ENCODE measurements around the gene IFNL1. TPM values are rescaled to one million over a fixed set of nuclear protein-coding genes. Genes with fewer than 3 reads are reported as not detected.

IFNL1 gene
- total RNA-seq, 2 experiments from 2014 or later, result 0.38 to 0.43 TPM

DNA sequence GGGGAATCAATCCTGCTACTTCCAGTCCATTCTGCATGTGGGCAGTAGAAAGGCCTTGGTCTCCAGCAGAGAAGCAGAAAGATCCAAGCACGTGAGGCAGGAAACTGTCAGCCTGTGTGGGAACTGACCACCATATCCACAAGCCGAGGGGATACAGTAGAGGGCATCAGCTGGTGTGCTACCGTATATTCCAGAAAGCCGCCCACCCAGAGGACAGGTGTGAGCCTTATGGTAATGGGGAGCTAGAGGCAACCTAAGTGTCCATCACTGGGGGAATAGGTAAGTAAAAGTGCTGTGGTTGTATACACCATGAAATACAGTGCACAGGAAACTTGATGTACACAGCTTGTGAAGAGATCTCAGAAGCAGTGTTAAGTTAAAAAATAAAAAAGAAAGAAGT lies 2.8 kb upstream of the IFNL1 start:
- ChIA-PET POLR2A (no interaction called here), CTCF (no interaction called here)
- Mint-ChIP-seq H3K27ac (no peak overlapping the region), H3K9me3 (no peaks in the 10 kb centered on the region), H3K4me1 (peaks cover 23% of the 10 kb centered on the region), H3K36me3 (ENCODE audit: low read depth) (no peaks in the 10 kb centered on the region), H3K27me3 (peaks cover 21% of the 10 kb centered on the region), H3K4me3 (no peak overlapping the region)
- no peak for DNase-seq

DNA sequence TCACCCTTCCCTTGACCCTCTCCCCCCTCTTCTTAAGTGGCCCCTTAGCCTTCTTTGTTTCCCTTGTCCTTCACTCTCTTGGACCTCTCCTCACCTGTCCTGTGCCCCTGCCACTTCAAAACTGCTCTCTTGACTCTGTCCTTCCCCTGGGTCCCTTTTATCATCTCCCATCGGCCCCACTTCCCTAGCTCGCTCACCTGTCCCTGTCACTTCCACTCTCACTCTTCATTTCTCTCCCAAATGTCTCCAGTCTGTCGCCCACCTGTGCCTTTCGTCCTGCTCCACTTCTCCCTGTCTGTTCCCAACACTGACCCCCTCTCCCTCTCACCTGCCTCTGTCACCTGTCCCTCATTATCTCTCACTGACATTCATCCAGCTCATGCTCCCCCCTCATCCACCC lies 699 bp downstream of the IFNL1 start:
- peaks cover 43% of the 10 kb centered on the region for H3K4me1 Mint-ChIP-seq
- ChIA-PET CTCF (no interaction called here), POLR2A (no interaction called here)
- no peaks in the 10 kb centered on the region for H3K36me3 Mint-ChIP-seq (ENCODE audit: low read depth)
- DNase-seq, result no peak
- no peak overlapping the region for H3K27ac Mint-ChIP-seq
- no peak overlapping the region for H3K4me3 Mint-ChIP-seq
- no peaks in the 10 kb centered on the region for H3K9me3 Mint-ChIP-seq
- peaks cover 8% of the 10 kb centered on the region for H3K27me3 Mint-ChIP-seq

GRCh38 chr19:39297931-39298634 lies 1.9 kb downstream of the IFNL1 start:
- Mint-ChIP-seq H3K36me3 (ENCODE audit: low read depth) (no peaks in the 10 kb centered on the region), H3K9me3 (no peaks in the 10 kb centered on the region), H3K4me3 (peak overlapping the region; percentile 65), H3K4me1 (peaks cover 43% of the 10 kb centered on the region), H3K27me3 (peaks cover 8% of the 10 kb centered on the region), H3K27ac (peak overlapping the region; percentile 86)
- peak; percentile 89 for DNase-seq
- ChIA-PET POLR2A (interaction anchor here (1.1 to 1.4 kb wide), 3 partner anchors 37 to 137 kb away, joined by 4 to 5 read pairs (median 4); partner anchors contain the start of genes GMFG and RPS16), CTCF (no interaction called here)

DNA sequence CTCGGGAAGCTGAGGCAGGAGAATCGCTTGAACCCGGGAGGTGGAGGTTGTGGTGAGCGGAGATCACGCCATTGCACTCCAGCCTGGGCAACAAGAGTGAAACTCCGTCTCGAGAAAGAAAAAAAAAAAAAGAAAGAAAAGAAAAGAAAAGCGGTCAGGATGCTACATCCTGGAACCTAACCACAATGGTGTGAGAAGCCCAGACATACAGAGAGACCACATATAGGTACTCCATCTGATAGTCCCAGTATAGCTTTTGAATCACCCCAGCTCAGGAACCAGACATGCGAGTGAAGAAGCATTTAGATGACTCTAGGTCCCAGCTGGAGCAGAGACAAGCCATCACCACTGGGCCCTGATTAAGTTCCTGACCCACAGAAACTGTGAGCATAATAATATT lies 3.2 kb downstream of the IFNL1 start:
- peak overlapping the region; percentile 8 for H3K4me3 Mint-ChIP-seq
- POLR2A ChIA-PET, result interaction anchor here (1.0 to 1.4 kb wide), 2 partner anchors 38 to 136 kb away, joined by 3 to 4 read pairs; partner anchors contain the start of gene RPS16
- H3K27me3 Mint-ChIP-seq, result peaks cover 10% of the 10 kb centered on the region
- H3K36me3 Mint-ChIP-seq (ENCODE audit: low read depth), result no peaks in the 10 kb centered on the region
- H3K9me3 Mint-ChIP-seq, result no peaks in the 10 kb centered on the region
- CTCF ChIA-PET, result interaction anchor here (0.6 to 1.4 kb wide), 2 partner anchors 37 to 177 kb away, joined by 4 read pairs; partner anchors contain the start of gene GMFG
- DNase-seq, result peak; percentile 43
- H3K4me1 Mint-ChIP-seq, result peaks cover 43% of the 10 kb centered on the region
- peak overlapping the region; percentile 67 for H3K27ac Mint-ChIP-seq

- Mint-ChIP-seq H3K36me3 (ENCODE audit: low read depth) (no peaks in the 10 kb centered on the region), H3K9me3 (no peaks in the 10 kb centered on the region), H3K27ac (peak overlapping the region; percentile 67), H3K4me1 (peaks cover 43% of the 10 kb centered on the region), H3K4me3 (peak overlapping the region; percentile 8), H3K27me3 (peaks cover 11% of the 10 kb centered on the region)
- ChIA-PET POLR2A (interaction anchor here (1.0 kb wide), 1 partner anchor 38 kb away, joined by 3 read pairs; no protein-coding TSS in a partner anchor), CTCF (interaction anchor here (0.6 to 1.4 kb wide), 2 partner anchors 36 to 177 kb away, joined by 4 read pairs; partner anchors contain the start of gene GMFG)
- no peak for DNase-seq
Measured at GRCh38 chr19:39299832-39300231, 3.6 kb downstream of the IFNL1 start.

GRCh38 chr19:39301021-39301420 lies 4.8 kb downstream of the IFNL1 start:
- POLR2A ChIA-PET, result no interaction called here
- Mint-ChIP-seq H3K9me3 (no peaks in the 10 kb centered on the region), H3K4me1 (peaks cover 40% of the 10 kb centered on the region), H3K27ac (no peak overlapping the region), H3K4me3 (no peak overlapping the region), H3K36me3 (ENCODE audit: low read depth) (no peaks in the 10 kb centered on the region), H3K27me3 (peaks cover 10% of the 10 kb centered on the region)
- no peak for DNase-seq
- CTCF ChIA-PET, result no interaction called here

DNA sequence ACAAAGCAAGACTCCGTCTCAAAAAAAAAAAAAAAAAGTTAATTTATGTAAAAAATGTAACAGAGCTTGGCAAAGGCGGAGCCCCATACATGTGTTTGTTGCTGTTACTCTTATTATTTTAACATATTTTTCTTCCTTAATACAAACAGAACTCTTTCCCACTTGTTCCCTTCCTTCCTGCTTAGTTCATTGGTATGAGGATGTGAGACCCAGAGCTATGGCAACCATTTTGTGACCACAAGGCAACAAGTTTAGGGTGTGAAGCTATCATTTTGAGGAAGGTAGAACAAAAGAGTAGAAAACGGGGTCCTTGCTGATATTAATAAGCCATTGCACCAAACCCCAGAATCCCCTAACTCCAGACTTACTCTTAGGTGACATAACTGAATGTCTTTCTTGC lies 5.4 kb downstream of the IFNL1 start:
- DNase-seq, result no peak
- ChIA-PET POLR2A (no interaction called here), CTCF (no interaction called here)
- no peak overlapping the region for H3K4me3 Mint-ChIP-seq
- peaks cover 10% of the 10 kb centered on the region for H3K27me3 Mint-ChIP-seq
- peaks cover 36% of the 10 kb centered on the region for H3K4me1 Mint-ChIP-seq
- H3K27ac Mint-ChIP-seq, result no peak overlapping the region
- H3K36me3 Mint-ChIP-seq (ENCODE audit: low read depth), result peaks cover 3% of the 10 kb centered on the region
- H3K9me3 Mint-ChIP-seq, result no peaks in the 10 kb centered on the region

DNA sequence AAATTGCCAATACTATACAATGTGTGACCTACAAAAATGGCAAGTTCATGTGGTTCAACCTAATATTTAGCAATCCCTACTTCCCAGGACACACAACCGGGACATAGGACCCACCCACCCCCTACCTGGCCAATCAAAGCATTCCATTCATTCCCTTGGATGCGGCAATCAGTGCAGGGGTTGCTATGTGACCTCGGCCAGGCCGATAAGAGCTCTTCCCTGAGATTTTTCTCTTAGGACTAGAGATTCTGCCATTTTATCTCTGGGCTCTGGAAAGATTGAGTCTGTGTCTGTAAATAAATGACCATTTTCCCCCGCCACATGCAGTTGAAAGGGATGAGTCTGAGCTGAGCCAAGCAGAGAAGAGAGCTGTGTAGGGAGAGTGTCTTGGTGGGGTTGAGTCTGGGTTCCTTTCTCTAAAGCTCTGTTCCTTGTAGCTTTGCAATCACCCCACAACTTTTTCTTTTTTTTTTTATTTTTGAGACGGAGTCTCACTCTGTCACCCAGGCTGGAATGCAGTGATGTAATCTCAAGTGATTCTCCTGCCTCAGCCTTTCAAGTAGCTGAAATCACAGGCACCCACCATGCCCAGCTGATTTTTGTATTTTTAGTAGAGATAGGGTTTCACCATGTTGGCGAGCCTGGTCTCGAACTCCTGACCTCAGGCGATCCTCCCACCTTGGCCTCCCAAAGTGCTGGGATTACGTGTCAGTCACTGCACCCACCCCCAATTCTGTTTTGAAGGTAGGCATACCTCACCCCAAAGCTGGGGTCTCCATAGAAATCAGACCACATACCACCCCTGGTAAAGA lies 7.4 kb downstream of the IFNL1 start:
- CTCF ChIA-PET, result no interaction called here

DNA sequence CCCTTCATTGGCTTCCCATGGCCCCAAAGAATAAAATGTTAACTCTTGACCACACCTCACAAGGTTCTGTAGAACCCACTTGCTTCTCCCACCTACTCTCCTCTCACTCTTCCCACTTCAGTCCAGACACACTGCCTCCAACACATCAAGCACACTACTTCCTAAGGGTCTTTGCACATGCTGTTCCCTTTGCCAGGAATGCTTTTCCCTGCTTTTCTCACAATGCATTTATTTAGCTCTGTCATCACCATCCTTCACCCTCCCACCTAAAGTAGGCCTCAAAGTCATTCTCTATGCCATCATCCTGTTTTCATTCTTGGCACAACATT lies 7.9 kb downstream of the IFNL1 start:
- H3K36me3 Mint-ChIP-seq (ENCODE audit: low read depth), result peaks cover 13% of the 10 kb centered on the region

More for the DNA sequence above, 7.4 kb downstream of the IFNL1 start:
- peaks cover 10% of the 10 kb centered on the region for H3K27me3 Mint-ChIP-seq
- H3K36me3 Mint-ChIP-seq (ENCODE audit: low read depth), result peaks cover 8% of the 10 kb centered on the region
- peaks cover 18% of the 10 kb centered on the region for H3K4me1 Mint-ChIP-seq
- H3K27ac Mint-ChIP-seq, result no peak overlapping the region
- POLR2A ChIA-PET, result no interaction called here
- DNase-seq, result no peak
- no peaks in the 10 kb centered on the region for H3K9me3 Mint-ChIP-seq
- no peak overlapping the region for H3K4me3 Mint-ChIP-seq

DNA sequence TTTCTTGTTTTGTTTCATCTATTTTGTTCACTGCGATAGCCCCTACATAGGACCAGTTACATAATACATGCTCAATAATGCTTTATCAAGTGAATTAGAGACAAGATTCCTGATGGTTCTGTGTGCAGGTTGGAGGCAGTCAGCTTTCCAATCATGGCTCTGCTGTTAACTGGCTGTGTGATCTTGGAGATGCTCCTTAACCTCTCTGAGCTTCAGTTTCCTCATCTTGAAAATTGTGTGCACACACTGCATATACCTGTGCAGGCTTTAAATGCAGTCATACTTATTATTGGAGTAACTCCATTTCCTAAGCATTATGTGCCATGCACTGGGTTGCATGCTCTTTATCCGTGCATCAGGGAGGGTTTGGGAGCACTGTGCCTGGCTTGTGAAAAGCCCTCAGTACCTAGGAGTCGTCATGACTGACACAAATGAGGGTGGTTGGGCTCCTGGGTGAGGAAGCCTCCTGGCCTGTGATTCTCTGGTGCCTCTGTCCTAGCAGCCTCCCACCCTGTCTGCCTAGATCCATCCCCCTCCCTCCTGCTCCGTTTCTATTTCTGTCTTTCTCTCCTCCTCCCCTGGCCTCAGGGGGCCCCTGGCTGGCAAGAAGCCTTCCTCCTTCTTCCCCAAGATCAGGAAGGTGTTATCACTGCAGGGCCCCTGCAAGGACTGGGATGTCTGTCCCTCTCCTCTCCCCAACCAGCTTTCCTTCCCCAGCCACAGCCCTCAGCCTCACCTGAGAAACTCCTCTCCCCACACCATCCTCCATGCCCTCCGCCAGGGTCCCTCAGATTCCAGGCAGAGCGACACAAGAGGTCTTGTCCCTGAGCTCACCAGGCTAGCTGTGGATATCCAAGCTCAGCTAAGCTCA lies 8.7 kb downstream of the IFNL1 start:
- H3K9me3 Mint-ChIP-seq, result no peaks in the 10 kb centered on the region
- no peak for DNase-seq
- POLR2A ChIA-PET, result no interaction called here

More for the DNA sequence above, 7.9 kb downstream of the IFNL1 start:
- Mint-ChIP-seq H3K27ac (no peak overlapping the region), H3K4me3 (no peak overlapping the region), H3K4me1 (peaks cover 14% of the 10 kb centered on the region), H3K27me3 (peaks cover 10% of the 10 kb centered on the region), H3K9me3 (no peaks in the 10 kb centered on the region)
- ChIA-PET POLR2A (no interaction called here), CTCF (no interaction called here)
- no peak for DNase-seq

DNA sequence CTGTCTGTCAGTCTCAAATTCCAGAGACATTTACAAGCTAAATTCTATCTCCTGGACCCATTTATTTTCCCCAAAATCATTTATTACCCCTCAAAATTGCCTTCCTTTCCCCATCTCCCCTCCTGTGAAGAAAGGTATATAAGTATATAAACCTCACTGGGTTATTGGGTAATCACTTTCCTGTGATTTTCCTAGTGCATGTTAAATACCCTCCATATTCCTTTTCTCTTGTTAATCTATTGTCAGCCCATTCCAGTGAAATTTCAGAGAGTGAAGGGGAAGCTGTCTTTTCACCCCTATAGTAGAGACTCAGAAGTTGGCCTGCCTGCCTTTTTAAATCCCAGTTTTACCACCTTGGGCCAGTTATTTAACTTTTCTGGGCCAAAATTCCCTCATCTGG lies 9.9 kb downstream of the IFNL1 start:
- H3K4me1 Mint-ChIP-seq, result peaks cover 1% of the 10 kb centered on the region
- peaks cover 23% of the 10 kb centered on the region for H3K36me3 Mint-ChIP-seq (ENCODE audit: low read depth)
- DNase-seq, result no peak
- H3K4me3 Mint-ChIP-seq, result no peak overlapping the region
- ChIA-PET CTCF (interaction anchor here (1.5 kb wide), 1 partner anchor 22 kb away, joined by 3 read pairs; no protein-coding TSS in a partner anchor), POLR2A (no interaction called here)
- H3K27me3 Mint-ChIP-seq, result peaks cover 10% of the 10 kb centered on the region
- no peaks in the 10 kb centered on the region for H3K9me3 Mint-ChIP-seq
- no peak overlapping the region for H3K27ac Mint-ChIP-seq

More for the DNA sequence above, 8.7 kb downstream of the IFNL1 start:
- Mint-ChIP-seq H3K27ac (no peak overlapping the region), H3K4me1 (peaks cover 6% of the 10 kb centered on the region), H3K4me3 (no peak overlapping the region), H3K36me3 (ENCODE audit: low read depth) (peaks cover 13% of the 10 kb centered on the region), H3K27me3 (peaks cover 10% of the 10 kb centered on the region)
- CTCF ChIA-PET, result interaction anchor here (0.5 to 1.5 kb wide), 2 partner anchors 23 to 638 kb away, joined by 3 read pairs; no protein-coding TSS in a partner anchor

- H3K36me3 Mint-ChIP-seq (ENCODE audit: low read depth), result peaks cover 31% of the 10 kb centered on the region
- ChIA-PET POLR2A (no interaction called here), CTCF (no interaction called here)
- H3K27me3 Mint-ChIP-seq, result peaks cover 8% of the 10 kb centered on the region
- H3K4me1 Mint-ChIP-seq, result no peaks in the 10 kb centered on the region
- no peak overlapping the region for H3K4me3 Mint-ChIP-seq
- H3K9me3 Mint-ChIP-seq, result no peaks in the 10 kb centered on the region
- no peak overlapping the region for H3K27ac Mint-ChIP-seq
- no peak for DNase-seq
Measured at GRCh38 chr19:39307046-39307821, 11.0 kb downstream of the IFNL1 start.
